ENCODE data around the gene STRIP2. TPM values are rescaled to one million over a fixed set of nuclear protein-coding genes. Genes with fewer than 3 reads are reported as not detected.

Gene STRIP2
- total RNA-seq, 1 experiment from 2014 or later, result 10.8 TPM

GRCh38 chr7:129515381-129515780 is 81.1 kb downstream of the STRIP2 start:
- Histone ChIP-seq H3K9ac (ENCODE audit: low read length) (no peak overlapping the region), H3K9me2 (ENCODE audit: insufficient read depth) (no peaks in the 10 kb centered on the region), H3K4me3 (replicated peaks in 1 of 2; ENCODE audit: low read depth in 1 of 2, low read length in 2 of 2) (no peak overlapping the region), H3K36me3 (ENCODE audit: control insufficient read depth in 1 of 2, insufficient read depth in 2 of 2, low read length in 2 of 2) (no peaks in the 10 kb centered on the region), H3K27ac (ENCODE audit: low read depth, low read length) (no peak overlapping the region), H3K27me3 (ENCODE audit: insufficient read depth, low read length) (no peaks in the 10 kb centered on the region), H4K20me1 (ENCODE audit: insufficient read depth) (no peaks in the 10 kb centered on the region), H2AFZ (ENCODE audit: low read depth, low read length, poor library complexity, severe bottlenecking) (no peak overlapping the region), H3K9me3 (ENCODE audit: control insufficient read depth in 1 of 2, insufficient read depth in 1 of 2, low read depth in 1 of 2, low read length in 2 of 2) (no peaks in the 10 kb centered on the region), H3K79me2 (ENCODE audit: insufficient read depth, low read length) (no peaks in the 10 kb centered on the region), H3K4me1 (ENCODE audit: control insufficient read depth in 1 of 2, insufficient read depth in 2 of 2, low read length in 2 of 2) (no peaks in the 10 kb centered on the region), H3K4me2 (ENCODE audit: low read length) (no peak overlapping the region)
- intact Hi-C loops (cut with micrococcal nuclease), result no loop called here
- no TSS peak for BruUV-seq (replicated peaks)
- CTCF ChIA-PET, result no interaction called here
- no peak for DNase-seq (ENCODE audit: low read depth, low spot score)
- RAD21 ChIA-PET (ENCODE audit: low non-redundant PET in 1 of 2, low total read pairs in 2 of 2, uncharacterized antibody in 2 of 2, unreplicated experiment in 2 of 2), result no interaction called here
- POLR2A ChIA-PET, result no interaction called here
- TF ChIP-seq MAX (IDR thresholded peaks at IDR 0.05) (no peak), ELF1 (IDR thresholded peaks at IDR 0.05; ENCODE audit: borderline replicate concordance, low read depth) (no peak), SRF (IDR thresholded peaks at IDR 0.05; ENCODE audit: low read depth) (no peak), CEBPB (IDR thresholded peaks at IDR 0.05; ENCODE audit: low read depth) (no peak), SIN3A (IDR thresholded peaks at IDR 0.05; ENCODE audit: low read depth) (no peak), EGR1 (IDR thresholded peaks at IDR 0.05; ENCODE audit: low read depth) (no peak)
- no peak for ATAC-seq

GRCh38 chr7:129517931-129518330 is 83.7 kb downstream of the STRIP2 start:
- no peaks in the 10 kb centered on the region for H4K20me1 ChIP-seq (ENCODE audit: insufficient read depth)
- no peaks in the 10 kb centered on the region for H3K27me3 ChIP-seq (ENCODE audit: insufficient read depth, low read length)
- no peaks in the 10 kb centered on the region for H3K36me3 ChIP-seq (ENCODE audit: control insufficient read depth in 1 of 2, insufficient read depth in 2 of 2, low read length in 2 of 2)
- no peaks in the 10 kb centered on the region for H3K4me1 ChIP-seq (ENCODE audit: control insufficient read depth in 1 of 2, insufficient read depth in 2 of 2, low read length in 2 of 2)
- TF ChIP-seq POLR2AphosphoS5 (IDR thresholded peaks at IDR 0.05; ENCODE audit: low read depth, low read length), result no peak
- TF ChIP-seq CEBPB (IDR thresholded peaks at IDR 0.05; ENCODE audit: low read depth), result no peak
- no peak for TF ChIP-seq CTCF (IDR thresholded peaks at IDR 0.05 in 2 of 3, conservative IDR thresholded peaks at IDR 0.05 in 1 of 3; ENCODE audit: borderline replicate concordance in 1 of 3, insufficient read depth in 1 of 3, low read depth in 2 of 3, low read length in 2 of 3)
- TF ChIP-seq MAX (IDR thresholded peaks at IDR 0.05), result no peak
- TF ChIP-seq RAD21 (IDR thresholded peaks at IDR 0.05; ENCODE audit: low read depth), result no peak
- POLR2A ChIA-PET, result no interaction called here
- no peak for ATAC-seq
- CTCF ChIA-PET, result no interaction called here
- H2AFZ ChIP-seq (ENCODE audit: low read depth, low read length, poor library complexity, severe bottlenecking), result no peak overlapping the region
- no peak for DNase-seq (ENCODE audit: low read depth, low spot score)
- H3K9me3 ChIP-seq (ENCODE audit: control insufficient read depth in 1 of 2, insufficient read depth in 1 of 2, low read depth in 1 of 2, low read length in 2 of 2), result no peaks in the 10 kb centered on the region
- H3K9ac ChIP-seq (ENCODE audit: low read length), result no peak overlapping the region
- H3K79me2 ChIP-seq (ENCODE audit: insufficient read depth, low read length), result no peaks in the 10 kb centered on the region
- RAD21 ChIA-PET (ENCODE audit: low non-redundant PET in 1 of 2, low total read pairs in 2 of 2, uncharacterized antibody in 2 of 2, unreplicated experiment in 2 of 2), result no interaction called here
- intact Hi-C loops (cut with micrococcal nuclease), result no loop called here
- no peak overlapping the region for H3K27ac ChIP-seq (ENCODE audit: low read depth, low read length)
- H3K9me2 ChIP-seq (ENCODE audit: insufficient read depth), result no peaks in the 10 kb centered on the region
- H3K4me3 ChIP-seq (replicated peaks in 1 of 2; ENCODE audit: low read depth in 1 of 2, low read length in 2 of 2), result no peak overlapping the region
- no TSS peak for BruUV-seq (replicated peaks)
- no peak overlapping the region for H3K4me2 ChIP-seq (ENCODE audit: low read length)
